Measurements from ENCODE around the gene RAP1B. TPM values are rescaled to one million over a fixed set of nuclear protein-coding genes. Genes with fewer than 3 reads are reported as not detected.
"Not testable (repeated sequence)": the region's sequence is repeated elsewhere in the genome, so short reads cannot be mapped to it uniquely, and the experiment has no call there.

The RAP1B gene
- total RNA-seq, 1 donor from 2014 or later: 50.1 TPM

DNA sequence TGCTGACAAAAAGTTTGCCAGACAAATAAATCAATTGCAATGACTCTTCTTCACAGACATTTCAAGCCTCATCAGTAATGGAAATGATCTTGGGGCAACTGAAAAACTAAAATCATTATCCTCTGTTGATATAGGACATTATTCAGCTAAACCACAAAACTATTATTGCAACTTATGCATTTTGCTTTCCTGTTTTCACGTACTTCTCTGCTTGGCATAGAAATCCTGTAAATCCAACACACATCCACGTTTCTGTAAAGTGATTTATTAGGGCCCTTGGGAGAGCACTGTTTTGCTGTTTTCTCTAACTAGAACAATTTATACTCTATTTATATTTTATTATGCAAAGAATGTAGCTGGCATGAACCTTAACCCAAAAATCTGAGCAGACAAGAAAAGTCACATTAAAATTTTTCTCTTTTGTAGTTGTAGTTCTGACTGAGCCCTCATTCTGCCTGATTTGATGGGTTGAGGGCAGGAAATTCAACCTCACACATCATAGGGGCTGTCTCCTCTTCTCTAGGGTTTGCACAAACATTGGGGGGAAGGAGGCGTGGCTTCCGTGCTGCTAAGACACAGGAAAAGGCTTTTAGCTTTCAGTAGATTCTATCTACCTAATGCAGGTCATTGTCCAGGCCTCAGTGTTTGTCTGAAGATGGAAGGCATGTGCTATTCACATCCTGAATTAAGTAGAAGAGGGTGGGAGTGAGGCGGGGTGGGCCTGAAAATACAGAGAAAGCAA is 64.6 kb downstream of the RAP1B start:
- Histone ChIP-seq H3K4me3 (ENCODE audit: low read length in 3 of 3) (no peak overlapping the region), H3K36me3 (ENCODE audit: control insufficient read depth in 3 of 3, insufficient read depth in 3 of 3, low read length in 3 of 3) (no peaks in the 10 kb centered on the region), H3K9ac (ENCODE audit: low read depth in 1 of 3, low read length in 3 of 3) (no peak overlapping the region), H3K9me3 (ENCODE audit: control insufficient read depth in 3 of 3, low read length in 3 of 3) (no peaks in the 10 kb centered on the region), H3K27ac (ENCODE audit: low read depth, low read length) (no peak overlapping the region), H3K27me3 (ENCODE audit: control insufficient read depth in 3 of 3, insufficient read depth in 3 of 3, low read length in 3 of 3) (no peaks in the 10 kb centered on the region), H3K4me1 (ENCODE audit: control insufficient read depth in 3 of 3, insufficient read depth in 3 of 3, low read length in 3 of 3) (no peaks in the 10 kb centered on the region)

DNA sequence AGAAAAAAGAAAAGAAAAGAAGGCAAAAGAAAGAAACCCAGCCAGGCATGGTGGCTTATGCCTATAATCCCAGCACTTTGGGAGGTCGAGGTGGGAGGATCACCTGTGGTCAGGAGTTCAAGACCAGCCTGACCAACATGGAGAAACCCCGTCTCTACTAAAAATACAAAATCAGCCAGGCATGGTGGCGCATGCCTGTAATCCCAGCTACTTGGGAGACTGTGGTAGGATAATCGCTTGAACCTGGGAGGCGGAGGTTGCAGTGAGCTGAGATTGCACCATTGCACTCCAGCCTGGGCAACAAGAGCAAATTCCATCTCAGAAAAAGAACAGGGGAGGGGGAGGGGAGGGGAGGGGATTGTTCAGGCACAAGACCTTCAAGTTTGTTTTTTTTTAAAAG is 66.2 kb downstream of the RAP1B start:
- not testable (repeated sequence) for H3K36me3 ChIP-seq (ENCODE audit: control insufficient read depth in 3 of 3, insufficient read depth in 3 of 3, low read length in 3 of 3); H3K27me3 ChIP-seq (ENCODE audit: control insufficient read depth in 3 of 3, insufficient read depth in 3 of 3, low read length in 3 of 3); H3K27ac ChIP-seq (ENCODE audit: low read depth, low read length); H3K4me3 ChIP-seq (ENCODE audit: low read length in 3 of 3); H3K9ac ChIP-seq (ENCODE audit: low read depth in 1 of 3, low read length in 3 of 3); H3K4me1 ChIP-seq (ENCODE audit: control insufficient read depth in 3 of 3, insufficient read depth in 3 of 3, low read length in 3 of 3); H3K9me3 ChIP-seq (ENCODE audit: control insufficient read depth in 3 of 3, low read length in 3 of 3)

DNA sequence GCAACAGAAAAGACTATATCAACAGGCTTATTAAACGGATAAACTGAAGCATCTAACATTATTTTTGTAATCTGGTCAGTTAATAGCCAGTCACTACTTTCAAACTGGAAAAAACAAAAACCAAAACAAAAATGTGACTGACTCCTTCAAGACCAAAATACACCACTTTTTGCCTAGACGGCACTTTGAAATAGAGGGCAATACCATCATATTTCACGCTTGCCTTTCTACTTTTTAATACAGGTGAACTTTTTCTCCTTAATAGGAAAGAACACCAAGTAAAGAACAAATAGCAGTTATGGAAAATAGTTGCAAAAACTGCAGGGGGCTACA is 75.5 kb downstream of the RAP1B start:
- H3K4me3 ChIP-seq (ENCODE audit: low read length in 3 of 3): peak overlapping the region; percentile 95 to 99 (median 98)
- no peaks in the 10 kb centered on the region for H3K9me3 ChIP-seq (ENCODE audit: control insufficient read depth in 3 of 3, low read length in 3 of 3)

DNA sequence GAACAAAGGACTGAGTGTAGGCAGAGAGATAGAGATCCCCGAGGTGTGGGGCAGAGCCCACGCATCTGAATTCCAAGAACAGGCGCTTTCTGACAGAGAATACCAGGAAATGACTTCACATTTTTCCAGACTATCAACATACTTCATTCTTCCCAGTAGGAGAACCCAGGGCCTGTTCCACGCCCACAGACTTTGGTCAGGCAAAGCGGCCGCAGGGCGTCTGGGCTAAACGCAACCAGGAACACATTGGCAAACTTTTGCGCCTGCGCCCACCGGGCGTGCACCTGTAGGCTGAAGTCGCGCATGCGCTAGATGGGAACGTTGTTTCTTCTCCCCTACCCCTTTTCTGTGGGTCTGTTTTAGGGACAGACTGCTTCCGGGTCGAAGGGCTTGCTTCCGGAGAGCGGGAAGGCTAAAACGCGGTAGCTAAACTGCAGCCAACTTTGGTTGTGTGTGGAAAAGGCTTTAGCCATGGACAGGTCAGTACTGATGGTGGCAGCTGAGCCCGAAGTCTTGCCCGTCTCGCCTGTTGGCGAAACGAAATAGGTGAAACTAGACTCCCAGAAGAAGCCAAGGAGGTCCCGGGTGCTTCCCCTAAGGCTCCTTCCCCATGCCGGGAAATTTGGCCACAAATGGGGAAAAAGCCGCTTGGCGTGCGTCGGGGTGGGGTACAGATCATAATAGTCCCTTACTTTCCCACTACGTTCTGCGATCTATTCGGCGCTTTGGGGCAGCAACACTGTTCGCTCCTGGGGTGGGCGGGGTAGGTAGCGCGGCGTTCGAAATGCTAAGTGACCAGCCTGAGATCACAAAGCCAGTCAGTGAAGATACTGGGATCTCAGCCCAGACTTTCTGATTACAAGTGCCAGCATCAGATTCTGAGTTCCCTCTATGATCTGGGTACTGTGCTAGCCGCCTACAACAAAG is 76.2 kb downstream of the RAP1B start, which contains the start of gene NUP107:
TSS of gene NUP107 (plus strand) at position 384 of the 927 bp plus-strand sequence. CDS start at position 472, 88 bp downstream.
- Histone ChIP-seq H3K4me3 (ENCODE audit: low read length in 3 of 3) (peak within 1 kb of the TSS; percentile 95 to 99 (median 98)), H3K27ac (ENCODE audit: low read depth, low read length) (peak within 1 kb of the TSS; percentile 78), H3K9ac (ENCODE audit: low read depth in 1 of 3, low read length in 3 of 3) (peak within 1 kb of the TSS; percentile 93 to 97 (median 93)), H3K4me1 (ENCODE audit: control insufficient read depth in 3 of 3, insufficient read depth in 3 of 3, low read length in 3 of 3) (peaks cover 12% of the 10 kb centered on the region in 3 donors), H3K9me3 (ENCODE audit: control insufficient read depth in 3 of 3, low read length in 3 of 3) (no peaks in the 10 kb centered on the region), H3K27me3 (ENCODE audit: control insufficient read depth in 3 of 3, insufficient read depth in 3 of 3, low read length in 3 of 3) (no peaks in the 10 kb centered on the region), H3K36me3 (ENCODE audit: control insufficient read depth in 3 of 3, insufficient read depth in 3 of 3, low read length in 3 of 3) (peaks cover under 1 to 15% (median 15%) of the 10 kb centered on the region in 3 donors)

More for the DNA sequence above, 75.5 kb downstream of the RAP1B start:
- Histone ChIP-seq H3K36me3 (ENCODE audit: control insufficient read depth in 3 of 3, insufficient read depth in 3 of 3, low read length in 3 of 3) (peaks cover 0 to 11% (median 10%) of the 10 kb centered on the region in 3 donors), H3K9ac (ENCODE audit: low read depth in 1 of 3, low read length in 3 of 3) (peak overlapping the region; percentile 93 to 97 (median 93)), H3K27me3 (ENCODE audit: control insufficient read depth in 3 of 3, insufficient read depth in 3 of 3, low read length in 3 of 3) (no peaks in the 10 kb centered on the region), H3K4me1 (ENCODE audit: control insufficient read depth in 3 of 3, insufficient read depth in 3 of 3, low read length in 3 of 3) (peaks cover 12% of the 10 kb centered on the region in 3 donors), H3K27ac (ENCODE audit: low read depth, low read length) (peak overlapping the region; percentile 78)

DNA sequence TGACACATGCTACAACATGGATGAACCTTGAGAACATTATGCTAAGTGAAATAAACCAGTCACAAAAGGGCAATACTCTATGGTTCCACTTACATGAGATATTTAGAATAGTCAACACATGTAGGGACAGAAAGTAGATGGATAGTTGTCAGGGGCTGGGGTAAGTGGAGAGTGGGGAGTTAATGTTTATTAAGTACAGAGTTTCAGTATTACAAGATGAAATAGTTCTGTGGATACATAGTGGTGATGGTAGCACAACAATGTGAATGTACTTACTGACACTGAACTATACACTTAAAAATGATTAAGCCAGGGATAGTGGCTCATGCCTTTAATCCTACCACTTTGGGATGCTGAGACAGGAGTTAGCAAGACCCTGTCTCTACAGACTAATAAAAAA is 84.8 kb downstream of the RAP1B start:
- Histone ChIP-seq H3K4me1 (ENCODE audit: control insufficient read depth in 3 of 3, insufficient read depth in 3 of 3, low read length in 3 of 3) (no peaks in the 10 kb centered on the region), H3K27ac (ENCODE audit: low read depth, low read length) (no peak overlapping the region), H3K36me3 (ENCODE audit: control insufficient read depth in 3 of 3, insufficient read depth in 3 of 3, low read length in 3 of 3) (peaks cover 33 to 64% (median 64%) of the 10 kb centered on the region in 3 donors), H3K4me3 (ENCODE audit: low read length in 3 of 3) (no peak overlapping the region), H3K9me3 (ENCODE audit: control insufficient read depth in 3 of 3, low read length in 3 of 3) (no peaks in the 10 kb centered on the region), H3K27me3 (ENCODE audit: control insufficient read depth in 3 of 3, insufficient read depth in 3 of 3, low read length in 3 of 3) (no peaks in the 10 kb centered on the region), H3K9ac (ENCODE audit: low read depth in 1 of 3, low read length in 3 of 3) (no peak overlapping the region)

DNA sequence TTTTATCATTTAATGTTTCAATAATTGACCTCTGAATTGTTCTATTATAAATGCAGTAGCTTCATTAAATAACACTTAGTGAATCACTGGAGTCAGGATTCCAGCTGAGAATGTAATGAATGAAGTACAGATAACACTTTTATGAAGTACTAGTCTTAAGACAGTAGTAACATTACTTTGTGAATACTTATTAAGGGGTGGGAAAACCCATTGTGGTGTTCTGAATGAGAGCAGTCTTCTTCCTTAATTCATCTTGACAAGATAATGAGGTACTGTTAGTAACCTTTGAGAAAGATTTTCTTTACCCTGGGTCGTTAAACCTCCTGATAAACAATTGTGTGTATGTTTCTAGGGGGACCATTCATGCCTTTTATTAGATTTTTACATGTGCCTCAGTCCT is 88.8 kb downstream of the RAP1B start:
- peaks cover 17 to 48% (median 48%) of the 10 kb centered on the region in 3 donors for H3K36me3 ChIP-seq (ENCODE audit: control insufficient read depth in 3 of 3, insufficient read depth in 3 of 3, low read length in 3 of 3)
- no peak overlapping the region for H3K9ac ChIP-seq (ENCODE audit: low read depth in 1 of 3, low read length in 3 of 3)
- no peaks in the 10 kb centered on the region for H3K4me1 ChIP-seq (ENCODE audit: control insufficient read depth in 3 of 3, insufficient read depth in 3 of 3, low read length in 3 of 3)
- H3K9me3 ChIP-seq (ENCODE audit: control insufficient read depth in 3 of 3, low read length in 3 of 3): no peaks in the 10 kb centered on the region
- no peak overlapping the region for H3K27ac ChIP-seq (ENCODE audit: low read depth, low read length)
- no peaks in the 10 kb centered on the region for H3K27me3 ChIP-seq (ENCODE audit: control insufficient read depth in 3 of 3, insufficient read depth in 3 of 3, low read length in 3 of 3)
- no peak overlapping the region for H3K4me3 ChIP-seq (ENCODE audit: low read length in 3 of 3)

Small RNAs within 50 kb of the gene (small RNA-seq; reads per million reads assigned to genes)
- gene RF00017 (not detected), gene SNORA70G (not detected)

Other genes with a start within 250 kb of the RAP1B start
- gene NUP107, start 76.1 kb downstream of the RAP1B start, total RNA-seq: 42.8 TPM
- 4.7 TPM for gene SLC35E3, start 135.3 kb downstream of the RAP1B start, total RNA-seq
- 85.1 TPM for gene MDM2, start 197.3 kb downstream of the RAP1B start, total RNA-seq